Endothelial cell of umbilical vein (primary cell): Measurements from ENCODE around the gene ZNF511. TPM values are rescaled to one million over a fixed set of nuclear protein-coding genes. Genes with fewer than 3 reads are reported as not detected.

ENCODE experiments used
- BruUV-seq: library from RNA; stranded (reverse); fragments of 400-500 nt; replicated peaks from 2 replicates; lab custom pipeline; 2021; lab: Mats Ljungman, UMichigan
- CTCF ChIA-PET: fragments of 300-600, 350-600 bp; sonication (Branson Sonifier 250); formaldehyde crosslinking; loops from one replicate; lab custom pipeline; 2021; ENCODE audit warnings: antibody characterized with exemption, inconsistent platforms; lab: Charles Lee
- POLR2A ChIA-PET: fragments of 300-600, 350-600 bp; sonication (Branson Sonifier 250); formaldehyde crosslinking; loops from one replicate; lab custom pipeline; 2021; ENCODE audit warnings: antibody characterized with exemption, inconsistent platforms; lab: Charles Lee
- DNase-seq: peaks from one replicate; pipeline ENCODE4 v3.0.0-alpha.2; 2011; ENCODE audit warnings: low read depth, low spot score
- FAIRE-seq: peaks from 2 replicates; lab custom pipeline; 2011; peaks lifted over from hg19 to GRCh38; lab: Jason Lieb, UNC
- H2AFZ ChIP-seq: 2 replicates; pipeline ENCODE4 v1.6.0; 2012; ENCODE audit warnings: low read depth, low read length, control low read depth, inconsistent platforms
- H3K27ac ChIP-seq: 2 replicates; pipeline ENCODE4 v1.5.1; 2011; ENCODE audit warnings: low read depth, mild to moderate bottlenecking, control low read depth, low read length, moderate library complexity; ENCODE audit not compliant: insufficient read depth
- H3K27me3 ChIP-seq, 2 experiments: 2 replicates each; pipeline versions ENCODE4 v1.6.0 to v1.6.1; 2011; ENCODE audit warnings: low read length in 2 of 2, mixed read lengths in 1 of 2; ENCODE audit not compliant: control insufficient read depth in 2 of 2, insufficient read depth in 2 of 2
- H3K36me3 ChIP-seq, 2 experiments: 2 replicates in 1 of 2; 3 replicates in 1 of 2; pipeline ENCODE4 v1.5.1; 2011; ENCODE audit warnings: low read length in 2 of 2, mild to moderate bottlenecking in 1 of 2, moderate library complexity in 1 of 2; ENCODE audit not compliant: control insufficient read depth in 2 of 2, insufficient read depth in 2 of 2; ENCODE audit errors: extremely low read depth in 1 of 2
- H3K4me1 ChIP-seq: 3 replicates; pipeline ENCODE4 v1.5.1; 2011; ENCODE audit warnings: mild to moderate bottlenecking, low read length; ENCODE audit not compliant: control insufficient read depth, insufficient read depth; ENCODE audit errors: extremely low read depth
- H3K4me2 ChIP-seq: 2 replicates; pipeline ENCODE4 v1.6.1; 2011; ENCODE audit warnings: low read length, control low read depth, mixed read lengths; ENCODE audit not compliant: insufficient read depth
- H3K4me3 ChIP-seq, 3 experiments: fragments of 200-600 bp in 1 of 3; sonication (generic), shearing (Covaris generic) in 1 of 3; replicated peaks in 1 of 3; 2 replicates each; pipeline ENCODE4 v1.5.1; 2011 to 2016; ENCODE audit warnings: control low read depth in 3 of 3, low read length in 3 of 3, mild to moderate bottlenecking in 2 of 3, inconsistent platforms in 1 of 3, low read depth in 1 of 3, moderate library complexity in 1 of 3; ENCODE audit not compliant: insufficient read depth in 1 of 3
- H3K79me2 ChIP-seq: 2 replicates; pipeline ENCODE4 v1.6.0; 2012; ENCODE audit warnings: low read length, inconsistent platforms; ENCODE audit not compliant: control insufficient read depth, insufficient read depth
- H3K9ac ChIP-seq: replicated peaks from 2 replicates; pipeline ENCODE3; 2011; ENCODE audit warnings: low read length, control low read depth; ENCODE audit not compliant: insufficient read depth; ENCODE audit errors: extremely low read depth
- H3K9me1 ChIP-seq: replicated peaks from 3 replicates; pipeline ENCODE4 v1.6.0; 2011; ENCODE audit warnings: mild to moderate bottlenecking, low read length; ENCODE audit not compliant: control insufficient read depth, insufficient read depth; ENCODE audit errors: extremely low read depth
- H3K9me3 ChIP-seq: replicated peaks from 2 replicates; pipeline ENCODE4 v1.5.1; 2012; ENCODE audit warnings: low read length, inconsistent platforms; ENCODE audit not compliant: control insufficient read depth, insufficient read depth
- H4K20me1 ChIP-seq: replicated peaks from 2 replicates; pipeline ENCODE3; 2011; ENCODE audit warnings: mild to moderate bottlenecking, low read length; ENCODE audit not compliant: control insufficient read depth, insufficient read depth; ENCODE audit errors: extremely low read depth
- CTCF ChIP-seq, 2 donors: IDR thresholded peaks; 1 replicate in 1 of 2; 2 replicates in 1 of 2; pipeline ENCODE4 v1.5.1; 2011; ENCODE audit warnings: low read length in 2 of 2, mild to moderate bottlenecking in 2 of 2, moderate library complexity in 2 of 2, control low read depth in 1 of 2, inconsistent platforms in 1 of 2, low read depth in 1 of 2; ENCODE audit not compliant: insufficient read depth in 1 of 2; ENCODE audit errors: extremely low read depth in 1 of 2
- EZH2 ChIP-seq: IDR thresholded peaks from 2 replicates; pipeline ENCODE4 v1.6.1; 2012; ENCODE audit warnings: borderline replicate concordance, low read depth, mild to moderate bottlenecking, moderate library complexity, low read length, inconsistent platforms; ENCODE audit not compliant: severe bottlenecking
- FOS ChIP-seq: IDR thresholded peaks from 2 replicates; pipeline ENCODE4 v1.6.1; 2011; ENCODE audit warnings: mild to moderate bottlenecking, low read length, moderate library complexity, borderline replicate concordance; ENCODE audit not compliant: insufficient read depth
- GATA2 ChIP-seq: IDR thresholded peaks from 2 replicates; pipeline ENCODE4 v1.7.0; 2011; ENCODE audit warnings: low read depth, mild to moderate bottlenecking, moderate library complexity, mixed read lengths, low read length; ENCODE audit not compliant: insufficient read length, insufficient read depth
- JUN ChIP-seq: IDR thresholded peaks from 2 replicates; pipeline ENCODE4 v1.6.1; 2011; ENCODE audit warnings: borderline replicate concordance, low read depth; ENCODE audit not compliant: insufficient read length, insufficient read depth
- MYC ChIP-seq: IDR thresholded peaks from one replicate; pipeline ENCODE4 v1.6.1; 2011; ENCODE audit warnings: mild to moderate bottlenecking, low read depth, low read length
- POLR2A ChIP-seq: IDR thresholded peaks from 2 replicates; pipeline ENCODE4 v1.6.1; 2012; ENCODE audit warnings: low read depth, mild to moderate bottlenecking, control low read depth, low read length
- POLR2AphosphoS5 ChIP-seq: IDR thresholded peaks from 2 replicates; pipeline ENCODE4 v1.6.1; 2012; ENCODE audit warnings: low read depth, mild to moderate bottlenecking, control low read depth, low read length, moderate library complexity; ENCODE audit not compliant: insufficient read depth
- dilution Hi-C: fragments of 300-500 bp; cut with MboI; formaldehyde crosslinking; loops from one replicate; pipeline ENCODE4 v1.15.0; 2019; ENCODE audit warnings: low sequenced_read_pairs; ENCODE audit not compliant: extremely low pct_ligation_motif_present
- intact Hi-C: fragments of 100-400 bp; cut with micrococcal nuclease; formaldehyde crosslinking; loops from one replicate; pipeline ENCODE4 v1.10.0; 2022
- polyA plus RNA-seq, 4 experiments: library from polyadenylated mRNA; depleted of rRNA in 3 of 4; stranded (reverse) in 3 of 4; unstranded in 1 of 4; fragments of >200 nt; gene quantifications; 2 replicates each; pipeline versions ENCODE4 v1.2.1 to v1.2.3, GENCODE V29; 2011 to 2012; ENCODE audit warnings: missing spikeins in 1 of 4
- total RNA-seq: library from RNA; stranded (reverse); gene quantifications from 2 replicates; pipeline ENCODE4 v1.2.3, GENCODE V29; 2021
- TF ChIP-seq, protein P1 (sequence below): IDR thresholded peaks from 2 replicates; pipeline ENCODE4 v1.6.1; 2011; ENCODE audit not compliant: insufficient read depth, insufficient read length

The ZNF511 gene
- total and polyA plus RNA-seq, 2 donors (not counting 3 experiments of a cell fraction or from before 2014, with no cell fraction given): 25.6 to 37.9 TPM

DNA sequence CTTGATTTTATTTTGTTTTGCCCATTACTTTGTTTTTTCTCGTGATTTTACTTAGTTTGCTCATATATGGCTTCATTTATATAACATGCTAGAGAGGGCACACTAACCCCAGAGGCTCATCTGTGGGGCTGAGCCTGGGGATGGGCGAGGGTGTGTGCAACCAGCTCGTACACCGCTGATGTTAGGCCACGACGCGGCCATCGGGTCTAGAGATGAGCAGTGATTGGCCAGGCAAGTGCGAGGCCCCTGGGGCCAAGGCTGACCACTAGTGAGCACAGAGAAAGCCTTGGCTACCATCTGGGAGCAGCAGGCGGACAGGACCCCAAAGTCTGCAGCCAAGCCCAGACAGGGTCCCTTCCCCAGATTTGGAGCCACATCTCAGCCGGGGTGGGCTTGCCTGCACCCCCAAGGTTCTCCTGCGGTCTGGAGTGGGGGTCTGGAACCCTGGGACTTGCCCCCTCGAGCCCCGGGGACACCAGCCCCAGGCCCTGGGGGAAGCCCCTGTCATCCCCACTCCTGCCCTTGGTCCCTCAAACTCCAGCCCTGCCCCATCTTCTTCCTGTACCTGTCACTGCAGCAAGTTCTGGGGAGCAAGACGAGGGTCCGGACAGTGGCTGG, 45.4 kb downstream of the ZNF511 start:
- no peak overlapping the region for H3K4me3 ChIP-seq
- H3K9me1 ChIP-seq: no peaks in the 10 kb centered on the region
- peaks cover 3% of the 10 kb centered on the region for H3K4me1 ChIP-seq
- no peak for DNase-seq
- TF ChIP-seq GATA2 (no peak), CTCF (IDR thresholded peaks at IDR 0.05; ENCODE audit: extremely low read depth in 1 of 2, insufficient read depth in 1 of 2, low read depth in 1 of 2, low read length in 2 of 2) (no peak), FOS (no peak), POLR2AphosphoS5 (no peak), JUN (no peak), POLR2A (no peak), EZH2 (no peak), MYC (no peak)
- TF ChIP-seq, protein P1, sequence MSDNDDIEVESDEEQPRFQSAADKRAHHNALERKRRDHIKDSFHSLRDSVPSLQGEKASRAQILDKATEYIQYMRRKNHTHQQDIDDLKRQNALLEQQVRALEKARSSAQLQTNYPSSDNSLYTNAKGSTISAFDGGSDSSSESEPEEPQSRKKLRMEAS: no peak
- ChIA-PET POLR2A (interaction anchor here (0.6 kb wide), 1 partner anchor 19 kb away, joined by 5 read pairs; no protein-coding TSS in a partner anchor), CTCF (interaction anchor here (1.6 to 3.6 kb wide), 2 partner anchors 10 to 24 kb away, joined by 5 to 20 read pairs; no protein-coding TSS in a partner anchor)
- intact Hi-C loops: no loop called here
- H4K20me1 ChIP-seq: no peaks in the 10 kb centered on the region
- no peak overlapping the region for H3K27ac ChIP-seq
- FAIRE-seq: no peak
- no peaks in the 10 kb centered on the region for H3K79me2 ChIP-seq
- BruUV-seq: no TSS peak
- no peaks in the 10 kb centered on the region for H3K36me3 ChIP-seq
- H3K27me3 ChIP-seq: no peaks in the 10 kb centered on the region
- no peak overlapping the region for H3K4me2 ChIP-seq
- dilution Hi-C loops: no loop called here
- no peaks in the 10 kb centered on the region for H3K9me3 ChIP-seq
- H2AFZ ChIP-seq: no peak overlapping the region
- no peak overlapping the region for H3K9ac ChIP-seq
